Measurements from ENCODE around the gene LPIN1.
A peak's percentile ranks its signal among the peaks of the same experiment; 100 is the strongest.
"Not testable (repeated sequence)": the region's sequence is repeated elsewhere in the genome, so short reads cannot be mapped to it uniquely, and the experiment has no call there.

LPIN1 gene

DNA sequence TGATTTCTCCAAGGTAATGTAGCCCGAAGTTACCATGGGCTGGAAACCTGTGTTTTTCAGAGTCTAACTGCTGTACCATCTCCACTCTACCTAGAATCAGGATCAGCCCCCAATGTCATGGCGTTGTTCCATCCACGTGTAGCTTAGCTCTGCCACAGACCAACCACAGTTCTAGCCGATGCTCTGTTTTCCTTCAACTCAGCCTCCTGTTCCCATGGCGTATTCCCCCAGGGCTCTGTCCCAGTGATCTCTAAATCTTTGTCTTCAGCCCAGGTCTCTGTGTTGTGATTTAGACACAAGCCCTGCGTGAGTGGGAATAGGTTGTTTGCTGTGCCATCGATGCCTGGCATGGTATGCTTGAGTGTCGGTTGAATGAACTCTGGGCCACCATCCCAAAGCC is 53.4 kb downstream of the LPIN1 start:
- no peak for DNase-seq
- TF ChIP-seq GATA1 (IDR thresholded peaks at IDR 0.05; ENCODE audit: low read depth, low read length) = no peak
- no peak for TF ChIP-seq POLR2A (IDR thresholded peaks at IDR 0.05; ENCODE audit: low read length)

GRCh38 chr2:11802782-11803191 is 56.4 kb downstream of the LPIN1 start:
- no peak for TF ChIP-seq POLR2A (IDR thresholded peaks at IDR 0.05; ENCODE audit: low read length)
- no peak for TF ChIP-seq GATA1 (IDR thresholded peaks at IDR 0.05; ENCODE audit: low read depth, low read length)
- DNase-seq = peak in 1 of 2 experiments; percentile 14

- DNase-seq = no peak
- no peak for TF ChIP-seq POLR2A (IDR thresholded peaks at IDR 0.05; ENCODE audit: low read length)
- no peak for TF ChIP-seq GATA1 (IDR thresholded peaks at IDR 0.05; ENCODE audit: low read depth, low read length)
Observed at GRCh38 chr2:11805024-11805423, 58.6 kb downstream of the LPIN1 start.

DNA sequence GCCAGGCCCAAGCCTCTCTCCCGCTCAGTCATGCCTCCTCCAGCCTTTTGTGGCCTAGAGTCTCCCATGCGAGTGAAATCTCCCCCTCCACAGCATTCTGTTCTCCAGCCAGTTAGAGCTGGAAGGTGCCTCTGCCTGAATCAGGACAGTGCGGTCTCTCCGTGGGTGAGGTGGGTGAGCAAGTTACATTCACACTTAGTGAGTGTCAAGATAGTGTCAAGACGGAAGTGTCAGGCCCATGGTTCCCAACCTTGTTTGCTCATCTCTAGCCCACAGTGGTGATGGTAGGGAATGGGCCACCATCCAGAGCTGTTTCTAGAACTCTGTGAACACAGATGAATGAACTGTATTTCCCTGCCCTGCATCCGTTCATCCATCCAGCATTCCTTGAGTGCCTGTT is 59.5 kb downstream of the LPIN1 start:
- DNase-seq = no peak
- TF ChIP-seq POLR2A (IDR thresholded peaks at IDR 0.05; ENCODE audit: low read length) = no peak
- TF ChIP-seq GATA1 (IDR thresholded peaks at IDR 0.05; ENCODE audit: low read depth, low read length) = no peak

DNA sequence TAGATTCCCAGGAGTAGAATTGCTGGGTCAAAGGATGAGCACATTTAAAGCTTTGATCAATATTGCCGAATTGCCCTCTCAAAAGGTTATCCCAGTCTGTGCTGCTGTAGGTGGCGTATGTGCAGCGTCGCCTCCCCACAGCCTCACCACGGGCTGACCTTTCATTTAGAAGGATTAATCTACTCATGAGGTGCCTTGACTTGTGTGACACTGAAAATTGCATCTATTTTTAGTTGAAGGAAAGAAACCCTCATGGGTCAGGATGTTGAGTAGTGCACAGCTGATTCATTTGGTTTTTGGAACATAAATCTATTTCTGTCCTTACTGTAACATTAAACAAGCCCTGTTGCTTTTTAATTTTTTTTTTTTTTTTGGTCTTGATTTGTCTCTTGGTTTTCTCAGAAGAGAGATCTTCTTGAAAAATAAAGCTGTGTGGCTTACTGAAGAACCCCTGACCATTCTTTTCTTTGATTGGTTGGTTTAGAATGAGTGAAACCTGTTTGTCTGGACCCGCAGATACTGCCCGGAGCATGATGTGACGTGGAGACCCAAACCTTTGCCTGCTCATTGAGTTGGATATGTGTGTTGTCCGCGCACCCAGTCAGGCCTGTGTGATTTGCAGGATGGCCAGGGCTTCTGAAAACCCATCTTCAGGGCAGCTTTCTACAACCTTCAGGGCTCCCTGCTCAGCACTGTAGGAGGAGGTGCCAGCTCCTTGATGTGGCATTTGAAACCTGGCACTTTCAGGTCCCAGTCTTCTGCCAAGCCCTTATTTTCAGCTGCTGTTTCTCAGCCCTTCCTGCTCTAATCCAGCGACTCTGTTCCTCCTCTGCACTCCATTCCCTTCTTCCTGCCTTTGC is 61.0 kb downstream of the LPIN1 start:
- TF ChIP-seq GATA1 (IDR thresholded peaks at IDR 0.05; ENCODE audit: low read depth, low read length) (no peak), POLR2A (IDR thresholded peaks at IDR 0.05; ENCODE audit: low read length) (no peak)
- no peak for DNase-seq

DNA sequence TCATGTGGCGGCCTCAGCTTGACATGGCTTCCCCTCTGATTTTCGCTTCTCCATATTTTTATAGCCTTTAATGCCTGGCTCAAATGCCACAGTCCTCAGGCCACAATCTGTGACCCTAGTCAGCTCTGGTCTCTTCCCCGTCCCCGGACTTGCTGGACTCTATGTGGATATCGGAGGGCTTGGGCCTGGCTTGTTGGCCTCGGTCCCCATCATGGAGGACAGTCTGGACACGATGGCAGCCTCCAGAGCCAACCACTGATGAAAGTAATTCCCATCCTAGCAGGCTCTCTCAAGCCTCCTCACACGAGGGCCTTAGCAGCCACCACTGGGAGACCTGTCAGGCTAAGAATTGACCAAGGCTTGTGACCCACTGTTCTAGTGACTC is 61.6 kb downstream of the LPIN1 start:
- TF ChIP-seq GATA1 (IDR thresholded peaks at IDR 0.05; ENCODE audit: low read depth, low read length) = no peak
- no peak for TF ChIP-seq POLR2A (IDR thresholded peaks at IDR 0.05; ENCODE audit: low read length)
- no peak for DNase-seq

DNA sequence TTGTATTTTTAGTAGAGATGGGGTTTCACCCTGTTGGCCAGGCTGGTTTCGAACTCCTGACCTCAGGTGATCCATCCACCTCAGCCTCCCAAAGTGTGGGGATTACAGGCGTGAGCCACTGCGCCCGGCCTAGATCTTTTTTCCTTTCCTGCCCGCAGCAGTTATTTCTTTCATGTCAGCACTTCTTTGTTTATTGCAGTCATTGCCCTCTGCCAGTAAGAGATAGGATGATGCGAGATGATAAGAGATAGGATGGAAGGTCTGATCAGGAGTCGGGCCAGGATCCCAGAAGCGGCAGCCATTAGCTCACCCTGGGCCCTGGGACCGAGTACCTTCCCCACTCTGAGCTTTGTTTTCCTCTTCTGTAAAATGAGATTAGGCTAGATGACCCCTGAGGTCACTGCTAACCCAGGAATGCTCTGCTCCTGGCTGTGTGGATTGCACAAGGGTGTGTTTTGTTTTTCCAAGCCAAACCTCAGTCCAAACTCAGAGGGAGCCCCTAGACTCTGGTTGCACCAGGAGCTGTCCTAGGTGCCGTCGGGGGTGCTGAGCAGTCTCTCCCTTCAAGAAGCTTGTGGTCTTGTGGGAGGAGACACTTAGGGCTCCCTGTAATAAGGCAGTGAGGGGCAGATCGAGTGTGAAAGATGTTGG is 63.3 kb downstream of the LPIN1 start:
- peak in 1 of 2 experiments; percentile 15 for DNase-seq

GRCh38 chr2:11810237-11810977 is 64.0 kb downstream of the LPIN1 start:
- no peak for DNase-seq
- TF ChIP-seq POLR2A (IDR thresholded peaks at IDR 0.05; ENCODE audit: low read length) = no peak
- no peak for TF ChIP-seq GATA1 (IDR thresholded peaks at IDR 0.05; ENCODE audit: low read depth, low read length)

More for the DNA sequence above, 63.3 kb downstream of the LPIN1 start:
- TF ChIP-seq GATA1 (IDR thresholded peaks at IDR 0.05; ENCODE audit: low read depth, low read length) = no peak
- TF ChIP-seq POLR2A (IDR thresholded peaks at IDR 0.05; ENCODE audit: low read length) = no peak

GRCh38 chr2:11811036-11811654 is 64.7 kb downstream of the LPIN1 start:
- DNase-seq = no peak
- TF ChIP-seq GATA1 (IDR thresholded peaks at IDR 0.05; ENCODE audit: low read depth, low read length) (no peak), POLR2A (IDR thresholded peaks at IDR 0.05; ENCODE audit: low read length) (no peak)

- TF ChIP-seq POLR2A (IDR thresholded peaks at IDR 0.05; ENCODE audit: low read length) (no peak), GATA1 (IDR thresholded peaks at IDR 0.05; ENCODE audit: low read depth, low read length) (no peak)
- DNase-seq = no peak
Observed at GRCh38 chr2:11812466-11813248, 66.2 kb downstream of the LPIN1 start.

GRCh38 chr2:11813345-11813744 is 66.9 kb downstream of the LPIN1 start:
- DNase-seq = not testable (repeated sequence)

DNA sequence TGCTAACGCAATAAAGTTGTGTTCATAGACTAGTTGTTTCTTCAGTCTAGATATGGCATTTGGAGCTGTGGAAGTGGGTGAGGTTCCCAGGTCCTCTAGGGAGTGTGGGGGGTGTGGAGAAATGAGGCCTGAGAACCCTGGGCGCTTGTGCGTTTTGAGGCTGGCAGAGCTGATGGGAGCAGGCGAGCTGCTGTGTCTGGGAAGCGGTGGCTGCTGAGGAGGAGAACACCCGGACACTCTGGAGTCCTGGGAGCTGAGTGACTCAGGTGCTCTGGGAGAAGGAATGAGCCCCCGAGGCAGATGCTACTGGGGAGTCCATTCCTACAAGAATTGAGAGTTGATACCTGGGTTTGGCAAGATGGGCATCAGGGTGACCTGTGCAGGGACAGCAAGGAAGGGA is 67.5 kb downstream of the LPIN1 start:
- no peak for TF ChIP-seq POLR2A (IDR thresholded peaks at IDR 0.05; ENCODE audit: low read length)
- TF ChIP-seq GATA1 (IDR thresholded peaks at IDR 0.05; ENCODE audit: low read depth, low read length) = no peak
- DNase-seq = no peak

DNA sequence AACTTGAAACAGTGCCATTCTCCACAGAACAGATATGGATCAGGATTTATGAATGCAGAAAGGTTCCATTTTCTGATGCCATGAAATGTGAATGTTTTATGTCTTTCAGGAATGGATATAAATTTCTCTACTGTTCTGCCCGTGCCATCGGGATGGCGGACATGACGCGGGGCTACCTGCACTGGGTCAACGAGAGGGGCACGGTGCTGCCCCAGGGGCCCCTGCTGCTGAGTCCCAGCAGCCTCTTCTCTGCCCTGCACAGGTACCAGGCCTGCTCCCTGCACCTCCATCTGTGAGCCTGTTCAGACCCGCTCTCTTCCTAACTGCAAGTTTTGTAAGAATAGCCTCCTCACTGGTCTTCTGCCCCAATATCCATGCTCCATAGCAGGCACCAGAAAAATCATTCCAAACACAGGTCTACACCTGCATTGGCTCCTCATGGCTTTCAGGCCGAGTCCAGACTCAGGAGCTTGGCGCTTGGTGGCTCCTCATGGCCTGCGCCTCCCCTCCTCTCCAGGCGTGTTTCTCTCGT is 68.6 kb downstream of the LPIN1 start:
- no peak for DNase-seq
- no peak for TF ChIP-seq POLR2A (IDR thresholded peaks at IDR 0.05; ENCODE audit: low read length)
- no peak for TF ChIP-seq GATA1 (IDR thresholded peaks at IDR 0.05; ENCODE audit: low read depth, low read length)

DNA sequence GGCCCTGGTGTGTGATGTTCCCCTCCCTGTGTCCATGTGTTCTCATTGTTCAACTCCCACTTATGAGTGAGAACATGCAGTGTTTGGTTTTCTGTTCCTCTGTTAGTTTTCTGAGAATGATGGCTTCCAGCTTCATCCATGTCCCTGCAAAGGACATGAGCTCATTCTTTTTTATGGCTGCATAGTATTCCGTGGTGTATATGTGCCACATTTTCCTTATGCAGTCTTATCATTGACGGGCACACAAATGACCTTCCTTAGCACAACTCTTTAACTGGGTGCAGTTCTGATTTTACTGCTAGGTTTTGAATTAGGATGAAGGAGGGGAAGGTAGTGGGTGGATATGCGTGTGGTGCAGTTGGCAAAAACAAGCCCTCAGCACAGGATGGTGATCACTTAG is 70.5 kb downstream of the LPIN1 start:
- DNase-seq = not testable (repeated sequence)
